HG03442 (cell line): ENCODE data around the gene MRPL1.
"Not testable (repeated sequence)": the region's sequence is repeated elsewhere in the genome, so short reads cannot be mapped to it uniquely, and the experiment has no call there.

ENCODE experiments used
- ATAC-seq: cut with Tn5 transposase; IDR thresholded peaks from one replicate; pipeline ENCODE4 v1.9.1; 2021; ENCODE audit warnings: mild to moderate bottlenecking, moderate library complexity; ENCODE audit not compliant: unreplicated experiment

MRPL1 gene

GRCh38 chr4:77849278-77849965 lies 13.2 kb upstream of the MRPL1 start:
- no peak for ATAC-seq

GRCh38 chr4:77852892-77853495 lies 9.6 kb upstream of the MRPL1 start:
- peak; percentile 97 for ATAC-seq

- ATAC-seq = no peak
These were observed 8.1 kb upstream of the MRPL1 start for GRCh38 chr4:77854431-77855111.

- ATAC-seq = no peak
These were observed 6.5 kb upstream of the MRPL1 start for GRCh38 chr4:77856152-77856551.

GRCh38 chr4:77859256-77859655 lies 3.4 kb upstream of the MRPL1 start:
- ATAC-seq = no peak

- peak; percentile 28 for ATAC-seq
These were observed 1.1 kb upstream of the MRPL1 start for GRCh38 chr4:77861495-77861894.

GRCh38 chr4:77863341-77863740 lies 711 bp downstream of the MRPL1 start:
- not testable (repeated sequence) for ATAC-seq

- ATAC-seq = no peak
These were observed 2.6 kb downstream of the MRPL1 start for GRCh38 chr4:77865259-77865658.

- ATAC-seq = no peak
These were observed 10.3 kb downstream of the MRPL1 start for GRCh38 chr4:77872723-77873445.

GRCh38 chr4:77877167-77877566 lies 14.5 kb downstream of the MRPL1 start:
- ATAC-seq = no peak

- no peak for ATAC-seq
These were observed 15.3 kb downstream of the MRPL1 start for GRCh38 chr4:77877771-77878565.

GRCh38 chr4:77880784-77881183 lies 18.2 kb downstream of the MRPL1 start:
- no peak for ATAC-seq

GRCh38 chr4:77881460-77882295 lies 19.0 kb downstream of the MRPL1 start:
- no peak for ATAC-seq

- ATAC-seq = peak; percentile 69
These were observed 30.8 kb downstream of the MRPL1 start for GRCh38 chr4:77893451-77893850.

GRCh38 chr4:77899607-77900006 lies 37.0 kb downstream of the MRPL1 start:
- ATAC-seq = no peak

- no peak for ATAC-seq
These were observed 40.6 kb downstream of the MRPL1 start for GRCh38 chr4:77903186-77903585.

GRCh38 chr4:77905651-77906263 lies 43.1 kb downstream of the MRPL1 start:
- ATAC-seq = no peak

GRCh38 chr4:77910676-77911075 lies 48.0 kb downstream of the MRPL1 start:
- no peak for ATAC-seq

GRCh38 chr4:77911091-77911490 lies 48.5 kb downstream of the MRPL1 start:
- ATAC-seq = no peak
